ENCODE data around the gene POLR3B.

Gene POLR3B

DNA sequence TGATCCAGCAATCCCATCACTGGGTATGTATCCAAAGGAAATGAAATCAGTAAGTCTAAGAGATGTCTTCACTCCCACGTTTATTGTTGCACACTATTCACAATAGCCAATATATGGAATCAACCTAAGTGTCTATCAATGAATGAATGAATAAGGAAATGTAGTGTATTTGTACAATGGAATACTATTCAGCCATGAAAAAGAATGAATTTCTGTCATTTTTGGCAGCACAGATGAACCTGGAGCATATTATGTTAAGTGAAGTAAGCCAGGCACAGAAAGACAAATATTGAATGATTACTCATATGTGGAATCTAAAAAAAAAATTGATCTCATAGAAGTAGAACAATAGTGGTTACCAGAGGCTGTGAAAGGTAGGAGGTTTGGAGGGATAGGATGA, 194.7 kb downstream of the POLR3B start:
- DNase-seq (ENCODE audit: low read depth): no peak

Data from HS-27A (cell line).